Measurements from ENCODE around the gene ADAMTS7.
"Not testable (repeated sequence)": the region's sequence is repeated elsewhere in the genome, so short reads cannot be mapped to it uniquely, and the experiment has no call there.

ADAMTS7 gene

DNA sequence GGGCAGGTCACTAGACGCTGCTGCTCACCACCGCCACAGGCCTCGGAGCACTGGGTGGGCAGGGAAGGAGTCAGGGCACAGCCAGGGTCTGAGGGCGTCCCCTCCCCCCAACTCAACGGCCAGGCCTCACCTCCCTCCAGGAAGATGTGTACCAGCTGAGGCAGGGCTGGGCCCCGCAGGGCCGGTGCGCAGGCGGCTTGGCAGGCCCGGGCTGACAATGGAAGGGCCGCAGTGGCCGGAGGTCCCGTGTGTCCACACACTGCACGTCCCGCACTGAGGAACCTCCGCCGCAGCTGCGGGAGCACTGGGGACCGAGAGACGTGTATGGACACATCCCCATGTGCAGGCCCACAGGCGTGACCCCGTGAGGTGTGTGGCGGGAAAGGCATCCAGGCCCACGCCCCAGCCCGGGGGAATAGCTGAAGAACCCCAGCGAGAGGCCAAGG lies 47.4 kb downstream of the ADAMTS7 start:
- Histone ChIP-seq H3K27me3 (replicated peaks) (no peaks in the 10 kb centered on the region), H3K27ac (no peak overlapping the region), H3K36me3 (replicated peaks) (no peaks in the 10 kb centered on the region), H3K4me3 (ENCODE audit: low read depth, low read length) (no peak overlapping the region)
- TF ChIP-seq, protein P1, sequence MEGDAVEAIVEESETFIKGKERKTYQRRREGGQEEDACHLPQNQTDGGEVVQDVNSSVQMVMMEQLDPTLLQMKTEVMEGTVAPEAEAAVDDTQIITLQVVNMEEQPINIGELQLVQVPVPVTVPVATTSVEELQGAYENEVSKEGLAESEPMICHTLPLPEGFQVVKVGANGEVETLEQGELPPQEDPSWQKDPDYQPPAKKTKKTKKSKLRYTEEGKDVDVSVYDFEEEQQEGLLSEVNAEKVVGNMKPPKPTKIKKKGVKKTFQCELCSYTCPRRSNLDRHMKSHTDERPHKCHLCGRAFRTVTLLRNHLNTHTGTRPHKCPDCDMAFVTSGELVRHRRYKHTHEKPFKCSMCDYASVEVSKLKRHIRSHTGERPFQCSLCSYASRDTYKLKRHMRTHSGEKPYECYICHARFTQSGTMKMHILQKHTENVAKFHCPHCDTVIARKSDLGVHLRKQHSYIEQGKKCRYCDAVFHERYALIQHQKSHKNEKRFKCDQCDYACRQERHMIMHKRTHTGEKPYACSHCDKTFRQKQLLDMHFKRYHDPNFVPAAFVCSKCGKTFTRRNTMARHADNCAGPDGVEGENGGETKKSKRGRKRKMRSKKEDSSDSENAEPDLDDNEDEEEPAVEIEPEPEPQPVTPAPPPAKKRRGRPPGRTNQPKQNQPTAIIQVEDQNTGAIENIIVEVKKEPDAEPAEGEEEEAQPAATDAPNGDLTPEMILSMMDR (IDR thresholded peaks at IDR 0.05; ENCODE audit: low read depth, low read length, missing control alignments): no peak
- DNase-seq: no peak
- in situ Hi-C loops (cut with HindIII; ENCODE audit: low pct_ligation_motif_present, low sequenced_read_pairs): no loop called here

DNA sequence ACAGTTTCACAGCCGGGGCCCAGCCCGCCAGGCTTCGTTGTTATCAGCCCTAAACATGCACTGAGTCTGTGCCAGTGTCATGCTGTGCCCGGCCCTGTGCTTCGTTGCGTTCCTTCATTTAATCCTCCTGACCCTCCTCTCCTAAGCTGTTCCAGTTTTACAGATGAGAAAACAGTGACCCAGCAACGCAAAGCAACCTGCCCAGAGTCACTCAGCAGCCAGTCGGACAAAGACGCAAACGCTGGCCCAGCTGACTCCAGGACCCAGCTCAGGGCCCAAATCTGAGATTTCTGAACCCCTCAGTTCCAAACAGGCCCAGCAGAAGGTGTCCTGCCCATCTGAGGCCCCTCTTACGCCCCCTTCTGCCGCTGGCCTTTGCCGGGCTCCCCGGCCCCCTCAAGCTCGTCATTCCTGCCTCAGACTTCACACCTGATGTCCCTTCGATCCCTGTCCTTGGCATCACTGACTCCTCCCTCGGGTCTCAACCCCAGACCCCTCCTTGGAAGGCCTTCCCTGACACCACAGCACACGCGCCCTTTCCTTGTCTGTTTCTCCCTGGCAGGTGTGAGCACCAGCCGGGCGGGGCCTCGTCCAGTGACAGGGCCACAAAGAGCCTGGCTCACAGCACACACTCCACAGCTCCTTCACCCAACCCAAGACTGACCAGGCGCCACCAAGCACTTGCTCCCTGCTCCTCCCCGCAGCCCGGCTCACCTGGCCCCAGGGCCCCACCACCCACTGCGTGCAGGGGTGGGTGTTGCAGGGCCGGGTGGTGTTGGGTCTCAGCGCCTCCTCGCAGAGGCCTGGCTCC lies 48.1 kb downstream of the ADAMTS7 start:
- Histone ChIP-seq H3K4me3 (ENCODE audit: low read depth, low read length) (no peak overlapping the region), H3K36me3 (replicated peaks) (no peaks in the 10 kb centered on the region), H3K27ac (no peak overlapping the region), H3K27me3 (replicated peaks) (no peaks in the 10 kb centered on the region)
- TF ChIP-seq, protein P1 (IDR thresholded peaks at IDR 0.05; ENCODE audit: low read depth, low read length, missing control alignments): no peak
- in situ Hi-C loops (cut with HindIII; ENCODE audit: low pct_ligation_motif_present, low sequenced_read_pairs): no loop called here
- DNase-seq: no peak

DNA sequence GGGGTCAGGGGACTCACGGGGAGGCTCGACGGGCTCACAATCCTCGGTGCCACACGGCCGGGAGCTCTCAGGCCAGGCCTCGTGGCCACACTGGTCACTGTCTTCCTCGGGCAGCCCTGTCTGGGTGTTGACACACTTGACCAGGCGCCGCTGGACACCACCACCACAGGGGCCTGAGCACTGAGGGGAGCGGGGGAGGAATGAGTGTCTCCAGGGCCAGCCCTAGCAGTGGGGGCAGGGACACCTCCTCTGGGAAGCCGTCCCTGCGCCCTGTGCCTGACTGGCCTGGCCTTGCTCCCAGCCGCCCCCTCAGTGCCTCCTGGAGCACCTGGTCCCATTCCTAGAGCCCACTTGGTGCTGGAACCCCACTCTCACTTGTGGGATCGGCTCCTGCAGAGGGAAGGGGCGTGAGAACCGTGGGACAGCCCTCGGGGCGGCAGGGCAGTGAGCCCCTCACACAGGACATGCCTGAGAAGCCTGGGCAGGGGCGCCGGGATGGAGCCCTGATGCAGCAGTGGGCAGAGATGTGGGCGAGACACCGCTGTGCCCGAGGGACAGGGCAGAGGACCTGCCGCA lies 48.8 kb downstream of the ADAMTS7 start:
- H3K27ac ChIP-seq; H3K4me3 ChIP-seq (ENCODE audit: low read depth, low read length); DNase-seq; in situ Hi-C loops (cut with HindIII; ENCODE audit: low pct_ligation_motif_present, low sequenced_read_pairs); H3K27me3 ChIP-seq (replicated peaks); H3K36me3 ChIP-seq (replicated peaks): not testable (repeated sequence)

DNA sequence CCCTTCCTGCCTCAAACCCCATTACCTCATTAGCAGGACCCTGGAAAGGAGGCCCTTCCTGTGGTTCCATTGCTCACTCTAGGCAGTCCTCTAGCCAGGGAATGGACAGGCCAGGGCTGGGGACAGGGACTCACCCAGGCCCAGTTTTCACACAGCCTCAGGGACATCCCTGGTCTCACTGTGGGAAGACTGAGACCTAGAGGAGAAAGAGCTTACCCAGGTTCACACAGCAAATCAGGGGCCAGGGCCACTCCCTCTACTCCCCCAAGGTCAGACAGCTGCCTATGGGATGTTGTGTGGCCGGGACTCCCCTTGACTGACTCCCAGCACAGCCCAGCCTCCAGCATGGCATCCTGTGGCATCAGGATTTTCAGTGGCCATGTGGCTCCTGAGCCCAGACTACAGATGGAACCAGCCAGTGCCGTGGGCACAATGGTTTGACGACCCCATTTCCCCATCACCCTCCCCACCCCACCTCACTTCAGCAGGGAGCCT lies 49.3 kb downstream of the ADAMTS7 start:
- H3K4me3 ChIP-seq (ENCODE audit: low read depth, low read length): no peak overlapping the region
- DNase-seq: no peak
- in situ Hi-C loops (cut with HindIII; ENCODE audit: low pct_ligation_motif_present, low sequenced_read_pairs): no loop called here
- H3K36me3 ChIP-seq (replicated peaks): no peaks in the 10 kb centered on the region
- H3K27me3 ChIP-seq (replicated peaks): no peaks in the 10 kb centered on the region
- no peak overlapping the region for H3K27ac ChIP-seq
- TF ChIP-seq, protein P1 (IDR thresholded peaks at IDR 0.05; ENCODE audit: low read depth, low read length, missing control alignments): no peak

DNA sequence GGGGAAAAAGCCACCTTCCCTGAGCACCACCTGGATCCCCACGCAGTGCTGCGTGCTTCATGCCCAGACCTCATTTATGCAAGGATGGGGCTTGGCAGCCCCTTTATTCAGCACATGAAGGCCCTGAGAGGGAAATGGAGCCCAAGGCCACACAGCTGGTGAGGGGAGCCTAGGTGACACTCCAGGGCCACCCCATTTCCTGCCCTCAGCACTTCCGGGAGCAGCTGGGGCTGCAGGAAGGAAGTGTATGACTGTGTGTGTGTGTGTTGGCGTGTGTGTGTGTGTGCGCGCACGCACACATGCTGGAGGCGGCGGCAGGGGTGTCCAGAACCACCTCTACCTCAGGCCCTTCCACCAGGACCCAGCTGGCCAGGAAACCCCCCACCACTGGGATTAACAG lies 49.8 kb downstream of the ADAMTS7 start:
- H3K27ac ChIP-seq; H3K4me3 ChIP-seq (ENCODE audit: low read depth, low read length); in situ Hi-C loops (cut with HindIII; ENCODE audit: low pct_ligation_motif_present, low sequenced_read_pairs); DNase-seq; H3K27me3 ChIP-seq (replicated peaks); H3K36me3 ChIP-seq (replicated peaks): not testable (repeated sequence)

DNA sequence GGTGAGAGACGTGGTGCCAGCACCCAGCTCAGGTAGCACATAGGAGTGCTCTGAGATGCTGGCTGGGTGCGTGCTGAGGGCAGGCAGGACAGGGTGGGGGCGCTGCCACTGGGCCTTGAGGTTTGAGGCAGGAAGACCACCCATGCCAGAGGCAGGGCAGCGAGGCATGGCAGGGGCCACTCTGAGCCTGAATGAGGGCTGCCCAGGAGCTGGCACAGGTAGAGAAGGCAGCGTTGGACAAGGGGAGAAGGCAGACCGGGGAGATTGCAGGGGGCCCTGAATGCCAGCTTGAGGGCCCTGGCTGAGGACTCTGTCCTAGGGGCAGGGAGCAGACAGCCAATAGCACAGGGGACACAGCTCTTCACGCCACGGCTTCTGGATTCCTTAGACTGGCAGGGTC lies 50.2 kb downstream of the ADAMTS7 start:
- H3K4me3 ChIP-seq (ENCODE audit: low read depth, low read length): no peak overlapping the region
- no peaks in the 10 kb centered on the region for H3K27me3 ChIP-seq (replicated peaks)
- H3K27ac ChIP-seq: no peak overlapping the region
- DNase-seq: no peak
- TF ChIP-seq, protein P1 (IDR thresholded peaks at IDR 0.05; ENCODE audit: low read depth, low read length, missing control alignments): no peak
- in situ Hi-C loops (cut with HindIII; ENCODE audit: low pct_ligation_motif_present, low sequenced_read_pairs): no loop called here
- no peaks in the 10 kb centered on the region for H3K36me3 ChIP-seq (replicated peaks)

DNA sequence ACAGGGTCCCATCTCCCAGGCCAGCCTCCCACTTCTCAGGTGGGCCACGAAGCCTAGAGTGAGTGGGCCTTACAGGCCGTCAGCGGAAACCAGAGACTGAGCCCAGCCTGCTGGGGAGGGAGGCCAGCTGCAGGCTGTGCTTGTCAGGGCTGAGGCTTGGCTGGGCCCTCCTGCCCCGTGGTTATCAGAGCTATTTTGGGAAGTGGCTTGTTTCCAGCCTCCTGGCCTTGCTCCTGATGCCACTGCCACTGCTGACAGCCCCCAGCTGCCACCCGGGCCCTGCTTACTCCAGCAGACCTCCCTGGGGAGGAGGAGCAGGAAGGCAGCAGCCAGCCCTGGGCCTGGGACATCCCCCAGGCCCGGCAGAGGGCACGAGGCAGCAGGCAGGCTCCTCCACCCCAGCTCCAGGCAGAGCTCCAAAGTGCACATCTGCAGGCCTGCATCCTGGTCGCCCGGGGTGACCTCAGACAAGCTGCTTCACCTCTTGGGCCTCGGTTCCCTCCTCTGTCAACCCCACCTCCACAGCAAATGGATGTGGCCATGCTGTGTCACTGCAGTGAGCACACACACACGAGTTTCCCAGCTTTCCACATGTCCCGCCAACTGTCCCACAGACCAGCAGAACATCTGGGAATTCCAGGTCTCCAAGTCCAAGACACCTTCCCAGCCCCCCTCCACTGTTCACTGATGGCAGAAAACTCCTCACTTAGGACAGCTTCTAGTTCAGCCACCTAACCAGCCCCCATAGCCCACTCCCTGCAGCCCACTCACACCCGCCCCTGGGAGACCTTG lies 51.0 kb downstream of the ADAMTS7 start:
- H3K27ac ChIP-seq; H3K4me3 ChIP-seq (ENCODE audit: low read depth, low read length); in situ Hi-C loops (cut with HindIII; ENCODE audit: low pct_ligation_motif_present, low sequenced_read_pairs); H3K36me3 ChIP-seq (replicated peaks); DNase-seq; H3K27me3 ChIP-seq (replicated peaks): not testable (repeated sequence)

DNA sequence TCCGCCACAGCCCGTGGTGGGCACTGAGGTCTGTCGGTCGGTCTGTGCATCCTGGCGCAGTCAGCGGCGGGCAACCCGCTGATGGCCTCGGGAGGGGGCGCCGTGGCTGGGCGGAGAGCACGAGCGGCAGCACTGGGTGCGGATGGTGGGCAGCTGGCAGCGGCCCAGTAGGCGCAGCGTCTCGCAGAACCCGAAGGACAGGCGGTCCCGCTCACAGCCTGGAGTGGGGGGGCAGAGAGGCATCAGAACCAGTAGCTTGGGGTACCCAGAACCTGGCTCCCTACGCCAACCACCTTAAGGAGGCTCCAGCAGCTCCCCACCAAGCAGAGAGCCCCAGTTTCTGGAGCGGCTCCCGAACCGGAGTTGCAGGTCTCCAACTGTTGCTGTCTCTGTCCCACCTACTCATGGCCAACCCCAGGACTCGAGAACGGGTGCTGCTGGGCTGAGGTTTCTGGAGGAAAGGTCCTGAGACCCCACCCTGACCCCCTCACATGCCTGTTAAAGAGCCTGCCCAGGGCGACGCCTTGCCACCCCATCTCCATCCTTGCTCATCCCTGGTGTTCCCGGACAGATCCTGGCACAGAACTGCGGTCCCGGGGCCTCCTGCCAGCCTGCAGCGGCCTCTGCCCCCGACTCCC lies 51.8 kb downstream of the ADAMTS7 start:
- H3K36me3 ChIP-seq (replicated peaks); H3K27ac ChIP-seq; H3K27me3 ChIP-seq (replicated peaks); in situ Hi-C loops (cut with HindIII; ENCODE audit: low pct_ligation_motif_present, low sequenced_read_pairs); DNase-seq; H3K4me3 ChIP-seq (ENCODE audit: low read depth, low read length): not testable (repeated sequence)
